ENCODE results near the gene WSCD2. TPM values are rescaled to one million over a fixed set of nuclear protein-coding genes. Genes with fewer than 3 reads are reported as not detected.

The WSCD2 gene
- total RNA-seq, 1 donor from 2014 or later, result not detected

GRCh38 chr12:108156717-108157116 is 27.6 kb downstream of the WSCD2 start:
- H3K27me3 Mint-ChIP-seq, result peaks cover 39% of the 10 kb centered on the region
- no peak overlapping the region for H3K27ac Mint-ChIP-seq
- TF ChIP-seq CTCF (IDR thresholded peaks at IDR 0.05; ENCODE audit: unreplicated experiment), result no peak
- H3K36me3 Mint-ChIP-seq (ENCODE audit: insufficient read depth), result no peaks in the 10 kb centered on the region
- no peak for DNase-seq (ENCODE audit: low spot score, unreplicated experiment)
- H3K4me1 Mint-ChIP-seq (ENCODE audit: low read depth), result peaks cover under 1% of the 10 kb centered on the region
- H3K4me3 Mint-ChIP-seq (ENCODE audit: low read depth), result no peak overlapping the region
- no peaks in the 10 kb centered on the region for H3K9me3 Mint-ChIP-seq (ENCODE audit: low read depth)

GRCh38 chr12:108157870-108158459 is 28.9 kb downstream of the WSCD2 start:
- TF ChIP-seq CTCF (IDR thresholded peaks at IDR 0.05; ENCODE audit: unreplicated experiment), result no peak
- Mint-ChIP-seq H3K9me3 (ENCODE audit: low read depth) (no peaks in the 10 kb centered on the region), H3K4me3 (ENCODE audit: low read depth) (no peak overlapping the region), H3K27ac (no peak overlapping the region), H3K4me1 (ENCODE audit: low read depth) (no peaks in the 10 kb centered on the region), H3K27me3 (peaks cover 39% of the 10 kb centered on the region), H3K36me3 (ENCODE audit: insufficient read depth) (no peaks in the 10 kb centered on the region)
- DNase-seq (ENCODE audit: low spot score, unreplicated experiment), result no peak

- Mint-ChIP-seq H3K27me3 (peaks cover 21% of the 10 kb centered on the region), H3K27ac (no peak overlapping the region), H3K9me3 (ENCODE audit: low read depth) (no peaks in the 10 kb centered on the region), H3K4me3 (ENCODE audit: low read depth) (no peak overlapping the region), H3K4me1 (ENCODE audit: low read depth) (peaks cover 4% of the 10 kb centered on the region), H3K36me3 (ENCODE audit: insufficient read depth) (no peaks in the 10 kb centered on the region)
- no peak for TF ChIP-seq CTCF (IDR thresholded peaks at IDR 0.05; ENCODE audit: unreplicated experiment)
- DNase-seq (ENCODE audit: low spot score, unreplicated experiment), result no peak
These were observed 33.1 kb downstream of the WSCD2 start for GRCh38 chr12:108162207-108162606.

GRCh38 chr12:108166505-108166904 is 37.4 kb downstream of the WSCD2 start:
- Mint-ChIP-seq H3K4me1 (ENCODE audit: low read depth) (peaks cover 4% of the 10 kb centered on the region), H3K27me3 (peaks cover 29% of the 10 kb centered on the region)

GRCh38 chr12:108167974-108168373 is 38.9 kb downstream of the WSCD2 start:
- H3K36me3 Mint-ChIP-seq (ENCODE audit: insufficient read depth), result no peaks in the 10 kb centered on the region
- peaks cover 32% of the 10 kb centered on the region for H3K27me3 Mint-ChIP-seq
- no peak overlapping the region for H3K27ac Mint-ChIP-seq
- no peak for DNase-seq (ENCODE audit: low spot score, unreplicated experiment)
- no peaks in the 10 kb centered on the region for H3K9me3 Mint-ChIP-seq (ENCODE audit: low read depth)
- H3K4me3 Mint-ChIP-seq (ENCODE audit: low read depth), result no peak overlapping the region
- TF ChIP-seq CTCF (IDR thresholded peaks at IDR 0.05; ENCODE audit: unreplicated experiment), result no peak
- H3K4me1 Mint-ChIP-seq (ENCODE audit: low read depth), result peaks cover 4% of the 10 kb centered on the region

More at GRCh38 chr12:108166505-108166904, 37.4 kb downstream of the WSCD2 start:
- Mint-ChIP-seq H3K4me3 (ENCODE audit: low read depth) (no peak overlapping the region), H3K36me3 (ENCODE audit: insufficient read depth) (no peaks in the 10 kb centered on the region), H3K9me3 (ENCODE audit: low read depth) (no peaks in the 10 kb centered on the region), H3K27ac (no peak overlapping the region)
- DNase-seq (ENCODE audit: low spot score, unreplicated experiment), result no peak
- no peak for TF ChIP-seq CTCF (IDR thresholded peaks at IDR 0.05; ENCODE audit: unreplicated experiment)
